ENCODE results near the gene STX18. TPM values are rescaled to one million over a fixed set of nuclear protein-coding genes. Genes with fewer than 3 reads are reported as not detected.

STX18 gene
- total RNA-seq, 6 experiments from 2014 or later = 11.7 to 18.4 (median 15.8) TPM

DNA sequence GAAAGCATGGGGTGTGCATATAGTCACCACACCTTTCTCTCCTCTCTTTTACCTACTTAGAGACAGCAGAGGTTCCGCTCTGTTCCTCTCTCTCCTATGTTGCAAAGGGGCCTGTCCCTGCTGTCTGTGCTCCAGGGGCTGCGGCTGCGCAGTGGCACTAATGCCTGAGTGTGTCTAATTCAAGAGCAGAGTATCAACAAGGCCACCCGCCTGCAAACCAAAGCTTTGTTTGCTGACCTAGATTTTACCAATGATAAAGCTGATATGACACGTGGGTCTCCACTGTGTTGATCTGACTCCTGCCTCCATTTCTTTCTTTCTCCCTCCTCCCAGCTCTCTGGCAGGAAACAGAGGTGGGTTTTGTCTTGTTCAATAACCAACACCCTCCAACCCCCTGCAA lies 80.0 kb downstream of the STX18 start:
- Histone ChIP-seq H3K4me1 (peaks cover 0 to 22% (median 7%) of the 10 kb centered on the region in 4 donors), H3K4me3 (no peak overlapping the region), H3K36me3 (peaks cover 0 to 20% (median 8%) of the 10 kb centered on the region in 4 donors), H3K9me3 (no peaks in the 10 kb centered on the region), H3K27ac (peak overlapping the region in 2 of 3 donors; percentile 15 to 38), H3K27me3 (no peaks in the 10 kb centered on the region)
- ATAC-seq (peak; percentile 98 to 99 (median 98)), DNase-seq (peak; percentile 81 to 93 (median 91))
- intact Hi-C loops (cut with DNase I) = no loop called here
- no peak for TF ChIP-seq CTCF (IDR thresholded peaks at IDR 0.05)
- TF ChIP-seq POLR2A (IDR thresholded peaks at IDR 0.05) = no peak
- WGBS (ENCODE audit: insufficient coverage, low coverage, low lambda C conversion rate, missing lambda C conversion rate) = 31% methylated on average over 5 of the region's 5 CpGs

DNA sequence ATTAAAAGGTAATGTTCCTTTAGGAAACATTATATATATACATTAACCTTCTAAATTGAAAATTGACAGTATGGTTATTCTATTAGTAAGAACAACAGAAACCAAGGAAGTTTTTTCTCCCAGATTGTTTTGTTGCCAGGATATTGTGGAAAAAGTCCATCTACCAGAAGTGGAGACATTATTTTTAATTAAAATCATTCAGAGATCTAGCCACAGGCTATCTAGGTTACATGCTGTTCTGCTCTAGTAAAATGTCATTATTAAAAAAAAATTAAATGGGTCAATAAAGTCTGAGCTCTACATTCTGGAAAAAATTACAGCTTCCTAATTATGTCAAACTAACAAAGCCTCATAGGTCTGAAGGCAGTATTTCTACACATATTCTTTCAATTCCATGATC lies 80.7 kb downstream of the STX18 start:
- no peak for DNase-seq
- Histone ChIP-seq H3K4me1 (peaks cover 0 to 22% (median 7%) of the 10 kb centered on the region in 4 donors), H3K36me3 (peaks cover 0 to 24% (median 11%) of the 10 kb centered on the region in 4 donors), H3K4me3 (no peak overlapping the region), H3K27ac (peak overlapping the region in 1 of 3 donors; percentile 15), H3K27me3 (no peaks in the 10 kb centered on the region), H3K9me3 (no peaks in the 10 kb centered on the region)
- no peak for ATAC-seq
- intact Hi-C loops (cut with DNase I) = no loop called here
- TF ChIP-seq POLR2A (IDR thresholded peaks at IDR 0.05) (no peak), CTCF (IDR thresholded peaks at IDR 0.05) (no peak)

GRCh38 chr4:4460759-4461158 lies 81.1 kb downstream of the STX18 start:
- ATAC-seq = no peak
- H3K27ac ChIP-seq = no peak overlapping the region
- peaks cover 0 to 27% (median 11%) of the 10 kb centered on the region in 4 donors for H3K36me3 ChIP-seq

DNA sequence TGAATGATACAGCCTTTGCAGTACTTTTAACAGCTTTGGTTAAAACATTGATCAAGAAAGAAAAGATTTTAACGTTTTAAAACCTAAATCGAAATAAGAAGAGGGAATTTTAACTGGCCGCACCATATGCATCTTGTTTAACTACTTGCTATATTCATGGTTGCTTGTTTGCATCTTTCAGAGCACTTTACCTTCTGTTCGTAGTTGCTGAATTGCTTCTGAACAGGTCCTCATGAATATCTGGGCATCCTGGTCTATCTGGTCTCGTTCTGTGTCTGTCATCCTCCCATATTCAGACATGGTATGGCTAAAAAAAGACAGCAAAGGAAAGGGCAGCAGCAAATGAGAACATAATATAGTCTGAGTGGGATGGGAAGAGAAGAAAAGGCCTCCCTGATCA lies 82.7 kb downstream of the STX18 start:
- TF ChIP-seq POLR2A (IDR thresholded peaks at IDR 0.05) (no peak), CTCF (IDR thresholded peaks at IDR 0.05) (no peak)
- H3K36me3 ChIP-seq = peaks cover 0 to 38% (median 9%) of the 10 kb centered on the region in 4 donors
- 97% methylated on average over 5 of the region's 5 CpGs for WGBS (ENCODE audit: insufficient coverage, low coverage, low lambda C conversion rate, missing lambda C conversion rate)
- DNase-seq (no peak), ATAC-seq (no peak)
- H3K4me3 ChIP-seq = no peak overlapping the region
- H3K4me1 ChIP-seq = peaks cover 0 to 22% (median 7%) of the 10 kb centered on the region in 4 donors
- no peak overlapping the region for H3K27ac ChIP-seq
- H3K9me3 ChIP-seq = no peaks in the 10 kb centered on the region
- intact Hi-C loops (cut with DNase I) = no loop called here
- no peaks in the 10 kb centered on the region for H3K27me3 ChIP-seq

More at GRCh38 chr4:4460759-4461158, 81.1 kb downstream of the STX18 start:
- peaks cover 0 to 22% (median 7%) of the 10 kb centered on the region in 4 donors for H3K4me1 ChIP-seq
- no peak overlapping the region for H3K4me3 ChIP-seq
- WGBS (ENCODE audit: insufficient coverage, low coverage, low lambda C conversion rate, missing lambda C conversion rate) = 86% methylated on average over 6 of the region's 6 CpGs
- no peak for DNase-seq
- no peaks in the 10 kb centered on the region for H3K9me3 ChIP-seq
- intact Hi-C loops (cut with DNase I) = no loop called here
- H3K27me3 ChIP-seq = no peaks in the 10 kb centered on the region
- no peak for TF ChIP-seq POLR2A (IDR thresholded peaks at IDR 0.05)
- TF ChIP-seq CTCF (IDR thresholded peaks at IDR 0.05) = no peak

All from right lobe of liver (tissue), 6 donors.